ENCODE measurements around the gene HTR3A. TPM values are rescaled to one million over a fixed set of nuclear protein-coding genes. Genes with fewer than 3 reads are reported as not detected.

Gene HTR3A
- total RNA-seq, 1 donor from 2014 or later = not detected

GRCh38 chr11:113949891-113950290 is 25.0 kb upstream of the HTR3A start:
- no peak for TF ChIP-seq CTCF (IDR thresholded peaks at IDR 0.05; ENCODE audit: unreplicated experiment)
- peaks cover 11% of the 10 kb centered on the region for H3K4me1 Mint-ChIP-seq (ENCODE audit: unreplicated experiment)
- H3K36me3 Mint-ChIP-seq (ENCODE audit: low read depth, unreplicated experiment) = no peaks in the 10 kb centered on the region
- no peaks in the 10 kb centered on the region for H3K9me3 Mint-ChIP-seq (ENCODE audit: unreplicated experiment)
- H3K4me3 Mint-ChIP-seq (ENCODE audit: unreplicated experiment) = no peak overlapping the region
- H3K27ac Mint-ChIP-seq (ENCODE audit: unreplicated experiment) = no peak overlapping the region
- peaks cover 9% of the 10 kb centered on the region for H3K27me3 Mint-ChIP-seq (ENCODE audit: unreplicated experiment)
- no peak for DNase-seq (ENCODE audit: low spot score)

GRCh38 chr11:113951537-113951936 is 23.4 kb upstream of the HTR3A start:
- H3K27ac Mint-ChIP-seq (ENCODE audit: unreplicated experiment) = no peak overlapping the region
- peaks cover 8% of the 10 kb centered on the region for H3K27me3 Mint-ChIP-seq (ENCODE audit: unreplicated experiment)
- H3K36me3 Mint-ChIP-seq (ENCODE audit: low read depth, unreplicated experiment) = no peaks in the 10 kb centered on the region
- no peak for DNase-seq (ENCODE audit: low spot score)
- TF ChIP-seq CTCF (IDR thresholded peaks at IDR 0.05; ENCODE audit: unreplicated experiment) = no peak
- H3K4me3 Mint-ChIP-seq (ENCODE audit: unreplicated experiment) = no peak overlapping the region
- peaks cover 11% of the 10 kb centered on the region for H3K4me1 Mint-ChIP-seq (ENCODE audit: unreplicated experiment)
- no peaks in the 10 kb centered on the region for H3K9me3 Mint-ChIP-seq (ENCODE audit: unreplicated experiment)

- H3K27ac Mint-ChIP-seq (ENCODE audit: unreplicated experiment) = no peak overlapping the region
Observed at GRCh38 chr11:113952070-113952469, 22.8 kb upstream of the HTR3A start.

GRCh38 chr11:113952588-113952987 is 22.3 kb upstream of the HTR3A start:
- no peak for TF ChIP-seq CTCF (IDR thresholded peaks at IDR 0.05; ENCODE audit: unreplicated experiment)
- Mint-ChIP-seq H3K4me3 (ENCODE audit: unreplicated experiment) (no peak overlapping the region), H3K27me3 (ENCODE audit: unreplicated experiment) (peaks cover 8% of the 10 kb centered on the region), H3K9me3 (ENCODE audit: unreplicated experiment) (no peaks in the 10 kb centered on the region), H3K36me3 (ENCODE audit: low read depth, unreplicated experiment) (no peaks in the 10 kb centered on the region), H3K4me1 (ENCODE audit: unreplicated experiment) (peaks cover 7% of the 10 kb centered on the region), H3K27ac (ENCODE audit: unreplicated experiment) (no peak overlapping the region)
- DNase-seq (ENCODE audit: low spot score) = no peak

More at GRCh38 chr11:113952070-113952469, 22.8 kb upstream of the HTR3A start:
- no peaks in the 10 kb centered on the region for H3K9me3 Mint-ChIP-seq (ENCODE audit: unreplicated experiment)
- peaks cover 11% of the 10 kb centered on the region for H3K4me1 Mint-ChIP-seq (ENCODE audit: unreplicated experiment)
- H3K36me3 Mint-ChIP-seq (ENCODE audit: low read depth, unreplicated experiment) = no peaks in the 10 kb centered on the region
- no peak for DNase-seq (ENCODE audit: low spot score)
- no peak for TF ChIP-seq CTCF (IDR thresholded peaks at IDR 0.05; ENCODE audit: unreplicated experiment)
- no peak overlapping the region for H3K4me3 Mint-ChIP-seq (ENCODE audit: unreplicated experiment)
- peaks cover 8% of the 10 kb centered on the region for H3K27me3 Mint-ChIP-seq (ENCODE audit: unreplicated experiment)

- no peaks in the 10 kb centered on the region for H3K9me3 Mint-ChIP-seq (ENCODE audit: unreplicated experiment)
- TF ChIP-seq CTCF (IDR thresholded peaks at IDR 0.05; ENCODE audit: unreplicated experiment) = no peak
- DNase-seq (ENCODE audit: low spot score) = no peak
- H3K4me3 Mint-ChIP-seq (ENCODE audit: unreplicated experiment) = no peak overlapping the region
- peaks cover 8% of the 10 kb centered on the region for H3K27me3 Mint-ChIP-seq (ENCODE audit: unreplicated experiment)
- H3K36me3 Mint-ChIP-seq (ENCODE audit: low read depth, unreplicated experiment) = no peaks in the 10 kb centered on the region
- no peak overlapping the region for H3K27ac Mint-ChIP-seq (ENCODE audit: unreplicated experiment)
- H3K4me1 Mint-ChIP-seq (ENCODE audit: unreplicated experiment) = no peaks in the 10 kb centered on the region
Observed at GRCh38 chr11:113954235-113954634, 20.7 kb upstream of the HTR3A start.
